BE2C (cell line): ENCODE data around the gene TRPV5.

Experiments used
- DNase-seq: peaks from one replicate; pipeline ENCODE4 v3.0.0-alpha.2; 2020
- H3K27me3 ChIP-seq: fragments of 250-450 bp; sonication (Bioruptor Pico); 2 replicates; pipeline ENCODE4 v1.5.1; 2020; ENCODE audit warnings: mild to moderate bottlenecking
- H3K36me3 ChIP-seq: fragments of 250-450 bp; sonication (Bioruptor Pico); 2 replicates; pipeline ENCODE4 v1.5.1; 2020; ENCODE audit warnings: mild to moderate bottlenecking
- H3K4me1 ChIP-seq: fragments of 250-450 bp; sonication (Bioruptor Pico); 2 replicates; pipeline ENCODE4 v1.5.1; 2020
- H3K4me3 ChIP-seq: 2 replicates; pipeline ENCODE4 v1.5.1; 2011; ENCODE audit warnings: low read depth, low read length
- H3K9me3 ChIP-seq: fragments of 250-450 bp; sonication (Bioruptor Pico); 2 replicates; pipeline ENCODE4 v1.5.1; 2020
- TF ChIP-seq, protein P1 (sequence below): IDR thresholded peaks from 2 replicates; pipeline ENCODE4 v1.5.1; 2012; ENCODE audit warnings: mild to moderate bottlenecking, low read depth, low read length

Gene TRPV5

DNA sequence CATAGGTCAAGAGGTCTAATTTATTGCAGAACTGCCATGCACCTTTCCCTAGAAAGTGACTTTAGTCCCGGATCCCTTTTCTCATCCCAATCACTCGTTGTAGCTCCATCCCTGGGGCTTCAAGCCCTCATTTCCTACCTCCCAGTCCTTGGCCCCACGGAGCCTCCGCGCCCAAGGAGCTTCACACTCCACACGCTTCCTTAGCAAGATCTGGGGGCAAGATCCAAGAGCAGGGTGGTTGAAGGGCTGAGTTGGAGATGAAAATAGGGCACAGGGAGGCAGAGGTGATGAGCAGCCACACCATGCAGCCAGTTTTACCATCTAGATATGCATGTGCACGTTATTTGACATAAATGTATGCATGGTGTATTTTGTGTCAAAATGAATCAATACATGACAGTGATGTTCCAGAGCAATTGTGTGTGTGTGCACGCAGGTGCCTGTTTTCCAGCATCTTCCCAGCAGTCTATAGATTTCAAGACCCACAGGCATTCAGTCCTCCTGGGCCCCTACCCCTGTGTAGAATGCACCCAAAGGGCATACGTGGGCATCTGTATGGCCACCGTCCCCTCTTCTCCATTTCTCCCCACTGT lies 42.0 kb downstream of the TRPV5 start:
- Histone ChIP-seq H3K4me1 (no peaks in the 10 kb centered on the region), H3K4me3 (no peak overlapping the region), H3K36me3 (no peaks in the 10 kb centered on the region), H3K27me3 (no peaks in the 10 kb centered on the region), H3K9me3 (no peaks in the 10 kb centered on the region)
- TF ChIP-seq, protein P1, sequence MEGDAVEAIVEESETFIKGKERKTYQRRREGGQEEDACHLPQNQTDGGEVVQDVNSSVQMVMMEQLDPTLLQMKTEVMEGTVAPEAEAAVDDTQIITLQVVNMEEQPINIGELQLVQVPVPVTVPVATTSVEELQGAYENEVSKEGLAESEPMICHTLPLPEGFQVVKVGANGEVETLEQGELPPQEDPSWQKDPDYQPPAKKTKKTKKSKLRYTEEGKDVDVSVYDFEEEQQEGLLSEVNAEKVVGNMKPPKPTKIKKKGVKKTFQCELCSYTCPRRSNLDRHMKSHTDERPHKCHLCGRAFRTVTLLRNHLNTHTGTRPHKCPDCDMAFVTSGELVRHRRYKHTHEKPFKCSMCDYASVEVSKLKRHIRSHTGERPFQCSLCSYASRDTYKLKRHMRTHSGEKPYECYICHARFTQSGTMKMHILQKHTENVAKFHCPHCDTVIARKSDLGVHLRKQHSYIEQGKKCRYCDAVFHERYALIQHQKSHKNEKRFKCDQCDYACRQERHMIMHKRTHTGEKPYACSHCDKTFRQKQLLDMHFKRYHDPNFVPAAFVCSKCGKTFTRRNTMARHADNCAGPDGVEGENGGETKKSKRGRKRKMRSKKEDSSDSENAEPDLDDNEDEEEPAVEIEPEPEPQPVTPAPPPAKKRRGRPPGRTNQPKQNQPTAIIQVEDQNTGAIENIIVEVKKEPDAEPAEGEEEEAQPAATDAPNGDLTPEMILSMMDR = no peak
- no peak for DNase-seq

DNA sequence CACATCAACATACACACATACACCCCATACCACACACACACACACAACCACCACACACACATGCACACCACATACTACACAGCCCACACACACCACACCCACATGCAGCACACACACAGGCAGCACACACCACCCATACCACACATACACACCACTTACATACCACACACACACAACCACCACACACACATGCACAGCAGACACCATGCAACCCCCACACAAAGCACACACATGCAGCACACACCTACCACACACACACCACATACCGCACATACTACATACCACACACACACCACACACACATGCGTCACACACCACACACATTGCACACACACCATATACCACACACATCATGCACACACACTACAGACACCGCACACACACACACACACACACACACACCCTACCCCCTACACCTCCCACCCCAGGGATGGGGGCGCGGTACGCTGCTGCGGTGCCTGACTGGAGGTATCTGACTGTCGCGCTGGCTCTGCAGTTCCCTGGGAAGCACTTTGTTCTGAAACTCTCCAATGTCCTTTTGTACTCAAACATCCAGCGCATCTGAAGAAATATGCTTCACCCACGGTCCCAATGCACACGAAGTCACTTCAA lies 42.6 kb downstream of the TRPV5 start:
- Histone ChIP-seq H3K4me1 (no peaks in the 10 kb centered on the region), H3K36me3 (no peaks in the 10 kb centered on the region), H3K4me3 (no peak overlapping the region), H3K9me3 (no peaks in the 10 kb centered on the region), H3K27me3 (no peaks in the 10 kb centered on the region)
- TF ChIP-seq, protein P1 = no peak
- no peak for DNase-seq

DNA sequence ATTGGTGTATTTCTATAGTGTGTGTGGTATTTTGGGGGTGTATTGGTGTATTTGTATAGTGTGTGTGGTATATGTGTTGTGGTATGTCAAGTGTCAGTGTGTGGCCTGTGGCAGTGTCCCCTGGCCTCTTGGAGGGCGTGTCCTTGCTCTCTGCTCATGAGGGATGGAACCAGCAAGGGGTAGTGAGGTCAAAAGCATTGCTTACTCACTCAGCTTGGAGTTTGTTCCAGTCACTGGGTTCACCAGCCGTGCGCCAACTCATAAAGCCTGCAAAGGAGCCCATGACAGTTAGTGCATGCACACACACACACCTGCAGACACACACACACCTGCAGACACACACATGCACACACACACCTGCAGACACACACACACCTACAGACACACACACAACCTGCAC lies 43.7 kb downstream of the TRPV5 start:
- Histone ChIP-seq H3K9me3 (no peaks in the 10 kb centered on the region), H3K36me3 (no peaks in the 10 kb centered on the region), H3K27me3 (no peaks in the 10 kb centered on the region), H3K4me1 (no peaks in the 10 kb centered on the region), H3K4me3 (no peak overlapping the region)
- TF ChIP-seq, protein P1 = no peak
- no peak for DNase-seq

DNA sequence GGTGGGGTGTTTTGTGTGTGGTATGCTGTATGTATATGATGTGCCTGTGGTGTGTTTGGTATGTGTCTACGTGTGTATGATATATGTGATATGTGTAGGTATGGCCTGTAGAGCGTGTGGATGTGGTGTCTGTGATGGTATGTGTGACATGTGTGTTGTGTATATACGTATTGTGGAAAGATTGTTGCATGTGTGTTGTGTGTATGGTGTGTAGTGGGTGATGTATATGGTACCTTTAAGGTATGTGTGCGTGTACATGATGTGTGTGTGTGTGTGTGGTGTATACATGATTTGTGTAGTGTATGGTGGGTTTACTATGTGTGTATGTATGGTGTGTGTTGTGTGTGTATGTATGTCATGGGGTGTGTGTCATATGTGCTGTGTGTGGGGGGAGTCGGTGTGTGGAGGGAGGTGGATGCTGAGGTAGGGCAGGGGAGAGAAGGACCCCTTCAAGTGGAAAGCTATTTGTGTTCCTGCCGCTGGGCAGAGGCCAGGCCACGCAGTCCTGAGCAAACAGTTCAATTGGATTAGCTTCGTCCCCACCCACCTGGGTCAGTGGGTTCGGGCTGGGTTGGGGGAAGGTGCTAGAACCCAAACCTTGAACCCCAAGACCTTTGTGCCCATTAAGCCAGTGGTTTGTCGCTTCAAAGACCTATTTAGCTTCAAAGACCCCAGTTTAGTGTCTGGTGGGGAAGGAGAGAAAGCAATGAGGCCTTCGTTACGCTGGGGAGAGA lies 46.1 kb downstream of the TRPV5 start:
- Histone ChIP-seq H3K27me3 (no peaks in the 10 kb centered on the region), H3K36me3 (no peaks in the 10 kb centered on the region), H3K4me3 (no peak overlapping the region), H3K4me1 (no peaks in the 10 kb centered on the region), H3K9me3 (no peaks in the 10 kb centered on the region)
- TF ChIP-seq, protein P1 = no peak
- DNase-seq = no peak

DNA sequence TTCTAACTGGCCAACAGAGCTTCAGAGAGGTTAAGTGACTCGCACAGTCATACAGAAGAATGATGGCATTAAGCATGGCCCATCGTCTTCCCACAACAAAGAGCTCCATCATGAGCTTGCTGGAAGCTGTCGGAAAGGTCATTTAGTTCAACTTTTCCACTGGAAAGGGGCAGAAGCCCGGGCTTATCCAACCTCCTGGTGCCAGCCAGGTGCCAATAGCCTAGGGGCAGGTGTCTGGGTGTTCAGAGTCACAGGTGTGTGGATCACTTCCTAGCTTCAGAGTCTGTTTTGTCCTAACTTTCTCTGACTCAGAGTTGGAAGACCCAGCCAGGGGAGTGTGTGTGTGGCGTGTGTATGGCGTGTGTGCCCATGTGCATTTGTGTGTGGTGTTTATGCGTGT lies 46.7 kb downstream of the TRPV5 start:
- no peaks in the 10 kb centered on the region for H3K36me3 ChIP-seq
- no peaks in the 10 kb centered on the region for H3K4me1 ChIP-seq
- H3K4me3 ChIP-seq = no peak overlapping the region
- no peak for DNase-seq
- no peaks in the 10 kb centered on the region for H3K27me3 ChIP-seq
- no peaks in the 10 kb centered on the region for H3K9me3 ChIP-seq
- TF ChIP-seq, protein P1 = no peak
